Measurements from ENCODE around the gene AMBP. TPM values are rescaled to one million over a fixed set of nuclear protein-coding genes. Genes with fewer than 3 reads are reported as not detected.

AMBP gene
- total RNA-seq, 5 donors from 2014 or later (not counting 1 experiment from before 2014, with no cell fraction given), result 2.2 to 3.3 (median 3.0) TPM; not detected in 2

DNA sequence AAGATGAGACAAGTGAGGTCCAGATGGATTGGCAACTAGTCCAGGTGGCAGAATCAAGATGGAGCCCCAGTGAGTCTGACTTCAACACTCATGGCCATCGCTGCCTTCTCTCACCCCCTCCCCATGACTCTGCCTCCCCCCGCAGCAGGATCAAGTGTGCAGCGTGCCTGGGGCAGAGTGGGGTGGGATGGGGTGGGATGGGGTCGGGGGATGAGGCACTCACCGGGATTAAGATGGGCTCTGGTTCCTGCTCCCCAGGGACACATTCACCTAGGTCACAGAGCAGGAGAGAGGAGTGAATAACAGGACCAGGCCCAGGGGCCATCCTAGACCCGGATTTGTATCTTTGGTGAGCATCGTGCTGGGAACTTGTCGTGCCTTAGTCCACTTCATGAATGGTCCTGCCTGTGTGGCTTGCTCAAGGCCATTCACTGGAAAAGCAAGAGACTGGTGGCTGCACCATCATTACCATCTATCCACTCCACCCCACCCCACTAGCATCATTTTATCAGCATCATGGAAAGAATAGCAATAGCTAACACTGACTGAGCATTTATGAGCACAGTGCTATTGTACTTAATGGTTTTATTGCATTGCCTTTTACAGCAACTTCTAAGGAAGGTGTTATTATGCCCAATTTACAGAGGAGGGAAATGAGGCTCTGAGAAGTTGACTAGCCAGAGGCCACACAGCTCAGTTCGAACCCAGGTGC, 8.5 kb downstream of the AMBP start:
- H3K4me1 Mint-ChIP-seq, result no peaks in the 10 kb centered on the region
- H3K27ac Mint-ChIP-seq, result no peak overlapping the region
- 80% methylated on average over 4 of the region's 9 CpGs for WGBS (ENCODE audit: insufficient coverage)
- no peaks in the 10 kb centered on the region for H3K4me1 ChIP-seq (ENCODE audit: control insufficient read depth in 1 of 2, extremely low read depth in 1 of 2, insufficient read depth in 2 of 2, low read length in 2 of 2)
- no peak for DNase-seq
- peaks cover 6 to 12% of the 10 kb centered on the region in 2 donors for H3K27me3 Mint-ChIP-seq
- no peak for ATAC-seq (replicated peaks in 1 of 4)
- H3K9me3 ChIP-seq, result no peaks in the 10 kb centered on the region
- POLR2A ChIA-PET, result no interaction called here
- peaks cover 0 to 6% of the 10 kb centered on the region in 2 experiments for H3K27me3 ChIP-seq (replicated peaks in 1 of 2; ENCODE audit: control insufficient read depth in 2 of 2, extremely low read depth in 1 of 2, insufficient read depth in 2 of 2, low read length in 1 of 2)
- H3K27ac ChIP-seq (ENCODE audit: low read length), result no peak overlapping the region
- H3K9me3 Mint-ChIP-seq, result no peaks in the 10 kb centered on the region
- no peaks in the 10 kb centered on the region for H3K36me3 Mint-ChIP-seq
- no peak overlapping the region for H3K4me3 ChIP-seq (ENCODE audit: control insufficient read depth in 1 of 2, extremely low read depth in 1 of 2, low read length in 1 of 2)
- H3K36me3 ChIP-seq (ENCODE audit: control insufficient read depth in 2 of 2, extremely low read depth in 1 of 2, insufficient read depth in 1 of 2, low read length in 1 of 2), result no peaks in the 10 kb centered on the region
- CTCF ChIA-PET, result no interaction called here
- no peak overlapping the region for H3K4me3 Mint-ChIP-seq

DNA sequence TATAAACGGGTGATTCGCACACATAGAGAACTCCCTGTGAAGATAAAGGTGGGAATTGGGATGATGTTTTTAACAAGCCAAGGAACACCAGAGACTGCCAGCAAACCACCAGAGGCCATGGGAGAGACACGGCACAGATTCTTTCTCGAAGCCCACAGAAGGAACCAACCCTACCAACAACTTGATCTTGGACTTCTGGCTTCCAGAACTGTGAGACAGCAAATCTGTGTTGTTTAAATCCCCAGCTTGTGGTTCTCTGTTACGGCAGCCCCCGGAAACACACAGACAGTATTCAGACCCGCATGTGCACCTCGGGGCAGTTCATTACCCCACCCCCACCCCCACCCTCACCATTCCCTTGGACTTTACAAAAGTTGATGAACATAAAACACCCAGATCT, 12.8 kb downstream of the AMBP start:
- ChIA-PET POLR2A (no interaction called here), CTCF (no interaction called here)
- no peak overlapping the region for H3K27ac ChIP-seq (ENCODE audit: low read length)
- peaks cover 0 to 19% of the 10 kb centered on the region in 2 experiments for H3K27me3 ChIP-seq (replicated peaks in 1 of 2; ENCODE audit: control insufficient read depth in 2 of 2, extremely low read depth in 1 of 2, insufficient read depth in 2 of 2, low read length in 1 of 2)
- Mint-ChIP-seq H3K27ac (no peak overlapping the region), H3K4me1 (no peaks in the 10 kb centered on the region), H3K36me3 (no peaks in the 10 kb centered on the region), H3K9me3 (no peaks in the 10 kb centered on the region), H3K27me3 (peaks cover 20 to 27% of the 10 kb centered on the region in 2 donors), H3K4me3 (no peak overlapping the region)
- ATAC-seq (replicated peaks in 1 of 4) (no peak), DNase-seq (no peak)
- no peaks in the 10 kb centered on the region for H3K36me3 ChIP-seq (ENCODE audit: control insufficient read depth in 2 of 2, extremely low read depth in 1 of 2, insufficient read depth in 1 of 2, low read length in 1 of 2)
- no peaks in the 10 kb centered on the region for H3K4me1 ChIP-seq (ENCODE audit: control insufficient read depth in 1 of 2, extremely low read depth in 1 of 2, insufficient read depth in 2 of 2, low read length in 2 of 2)
- H3K4me3 ChIP-seq (ENCODE audit: control insufficient read depth in 1 of 2, extremely low read depth in 1 of 2, low read length in 1 of 2), result no peak overlapping the region
- 89% methylated on average over 3 of the region's 8 CpGs for WGBS (ENCODE audit: insufficient coverage)
- H3K9me3 ChIP-seq, result no peaks in the 10 kb centered on the region

DNA sequence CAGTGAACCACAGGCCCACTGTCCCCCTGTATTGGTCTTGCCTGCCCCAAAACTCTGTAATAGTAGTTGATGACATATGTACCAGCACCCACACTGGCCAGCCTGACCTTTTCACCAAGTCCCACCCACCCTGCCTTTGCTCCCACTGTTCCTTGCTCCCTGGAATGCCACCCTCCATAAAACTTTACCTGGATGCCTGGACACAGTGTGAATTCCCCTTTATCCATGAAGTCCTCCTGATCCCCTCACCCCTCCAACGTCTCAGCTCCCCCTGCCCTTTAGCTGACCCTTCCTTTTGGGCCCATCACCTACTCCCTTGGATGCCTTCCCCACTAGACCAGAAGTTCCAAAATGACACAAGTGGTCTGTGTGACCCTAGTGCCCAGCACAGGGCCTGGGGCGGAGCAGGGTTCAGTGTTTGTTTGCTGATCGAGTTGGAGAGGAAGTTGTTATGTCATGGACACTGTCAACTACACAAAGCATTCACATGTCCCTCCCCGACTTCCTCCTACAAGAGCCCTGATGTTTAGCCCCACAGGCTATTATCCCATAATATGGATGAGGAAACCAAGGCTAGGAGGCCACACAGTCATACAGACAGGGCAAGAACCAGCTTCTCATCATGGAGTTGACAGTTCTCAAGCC, 16.1 kb downstream of the AMBP start:
- no peaks in the 10 kb centered on the region for H3K36me3 Mint-ChIP-seq
- DNase-seq, result no peak
- POLR2A ChIA-PET, result no interaction called here
- CTCF ChIA-PET, result no interaction called here
- H3K9me3 Mint-ChIP-seq, result no peaks in the 10 kb centered on the region
- 20% methylated on average over 1 of the region's 4 CpGs for WGBS (ENCODE audit: insufficient coverage)
- H3K4me3 Mint-ChIP-seq, result no peak overlapping the region
- no peaks in the 10 kb centered on the region for H3K4me1 ChIP-seq (ENCODE audit: control insufficient read depth in 1 of 2, extremely low read depth in 1 of 2, insufficient read depth in 2 of 2, low read length in 2 of 2)
- peaks cover 16 to 23% of the 10 kb centered on the region in 2 donors for H3K27me3 Mint-ChIP-seq
- H3K36me3 ChIP-seq (ENCODE audit: control insufficient read depth in 2 of 2, extremely low read depth in 1 of 2, insufficient read depth in 1 of 2, low read length in 1 of 2), result no peaks in the 10 kb centered on the region
- H3K4me3 ChIP-seq (ENCODE audit: control insufficient read depth in 1 of 2, extremely low read depth in 1 of 2, low read length in 1 of 2), result no peak overlapping the region
- no peak overlapping the region for H3K27ac ChIP-seq (ENCODE audit: low read length)
- H3K27ac Mint-ChIP-seq, result no peak overlapping the region
- H3K27me3 ChIP-seq (replicated peaks in 1 of 2; ENCODE audit: control insufficient read depth in 2 of 2, extremely low read depth in 1 of 2, insufficient read depth in 2 of 2, low read length in 1 of 2), result peaks cover 0 to 18% of the 10 kb centered on the region in 2 experiments
- H3K4me1 Mint-ChIP-seq, result no peaks in the 10 kb centered on the region
- no peak for ATAC-seq (replicated peaks in 1 of 4)
- no peaks in the 10 kb centered on the region for H3K9me3 ChIP-seq

DNA sequence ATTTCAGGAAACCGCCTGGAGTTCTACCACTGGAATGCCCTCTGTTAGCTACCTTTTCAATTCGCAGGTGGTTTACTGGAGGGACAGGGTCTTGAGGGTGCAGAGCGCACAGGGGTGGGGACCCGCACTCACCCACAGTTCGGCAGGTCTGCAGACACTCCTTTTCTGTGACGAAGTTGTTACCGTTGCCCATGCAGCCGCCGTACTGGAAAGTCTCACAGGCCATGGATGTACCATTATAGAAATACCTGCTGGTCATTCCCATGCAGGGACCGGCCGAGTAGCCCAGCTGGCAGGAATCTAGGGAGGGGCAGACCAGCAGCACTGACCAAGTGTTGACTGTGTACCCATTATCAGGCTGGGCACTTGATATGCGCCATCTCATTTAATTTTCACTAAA, 16.8 kb downstream of the AMBP start:
- DNase-seq, result no peak

DNA sequence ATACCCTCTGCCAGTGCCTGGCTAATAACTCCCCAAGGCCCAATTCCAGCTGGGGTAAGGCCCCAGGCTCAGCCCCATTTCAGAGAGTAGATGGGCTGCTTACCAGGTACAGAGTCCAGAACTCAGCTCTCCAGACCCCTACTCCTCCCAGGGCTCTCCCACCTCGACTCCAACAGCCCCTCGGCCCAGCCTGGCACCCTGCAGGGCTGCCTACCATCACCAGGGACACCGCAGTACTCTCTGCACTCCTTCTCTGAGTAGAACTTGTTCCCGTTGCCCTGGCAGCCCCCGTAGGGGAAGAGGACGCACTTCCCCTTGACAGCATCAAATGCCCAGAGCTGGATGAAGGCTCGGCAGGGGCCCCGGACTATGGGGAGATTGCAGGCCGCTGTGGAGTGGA, 17.4 kb downstream of the AMBP start:
- Mint-ChIP-seq H3K4me1 (no peaks in the 10 kb centered on the region), H3K36me3 (no peaks in the 10 kb centered on the region), H3K27ac (no peak overlapping the region), H3K9me3 (no peaks in the 10 kb centered on the region), H3K4me3 (no peak overlapping the region), H3K27me3 (peaks cover 16 to 19% of the 10 kb centered on the region in 2 donors)
- ATAC-seq (replicated peaks in 1 of 4) (no peak), DNase-seq (no peak)
- H3K27me3 ChIP-seq (replicated peaks in 1 of 2; ENCODE audit: control insufficient read depth in 2 of 2, extremely low read depth in 1 of 2, insufficient read depth in 2 of 2, low read length in 1 of 2), result peaks cover 0 to 19% of the 10 kb centered on the region in 2 experiments
- H3K9me3 ChIP-seq, result no peaks in the 10 kb centered on the region
- POLR2A ChIA-PET, result no interaction called here
- H3K4me3 ChIP-seq (ENCODE audit: control insufficient read depth in 1 of 2, extremely low read depth in 1 of 2, low read length in 1 of 2), result no peak overlapping the region
- no peaks in the 10 kb centered on the region for H3K4me1 ChIP-seq (ENCODE audit: control insufficient read depth in 1 of 2, extremely low read depth in 1 of 2, insufficient read depth in 2 of 2, low read length in 2 of 2)
- CTCF ChIA-PET, result no interaction called here
- H3K36me3 ChIP-seq (ENCODE audit: control insufficient read depth in 2 of 2, extremely low read depth in 1 of 2, insufficient read depth in 1 of 2, low read length in 1 of 2), result no peaks in the 10 kb centered on the region
- no peak overlapping the region for H3K27ac ChIP-seq (ENCODE audit: low read length)
- 62% methylated on average over 5 of the region's 9 CpGs for WGBS (ENCODE audit: insufficient coverage)

More for the DNA sequence above, 16.8 kb downstream of the AMBP start:
- WGBS (ENCODE audit: insufficient coverage), result 80% methylated on average over 8 of the region's 12 CpGs
- H3K4me3 ChIP-seq (ENCODE audit: control insufficient read depth in 1 of 2, extremely low read depth in 1 of 2, low read length in 1 of 2), result no peak overlapping the region
- Mint-ChIP-seq H3K36me3 (no peaks in the 10 kb centered on the region), H3K4me1 (no peaks in the 10 kb centered on the region), H3K9me3 (no peaks in the 10 kb centered on the region), H3K27me3 (peaks cover 16 to 19% of the 10 kb centered on the region in 2 donors), H3K27ac (no peak overlapping the region), H3K4me3 (no peak overlapping the region)
- ChIA-PET CTCF (no interaction called here), POLR2A (no interaction called here)
- no peaks in the 10 kb centered on the region for H3K36me3 ChIP-seq (ENCODE audit: control insufficient read depth in 2 of 2, extremely low read depth in 1 of 2, insufficient read depth in 1 of 2, low read length in 1 of 2)
- ATAC-seq (replicated peaks in 1 of 4), result no peak
- H3K4me1 ChIP-seq (ENCODE audit: control insufficient read depth in 1 of 2, extremely low read depth in 1 of 2, insufficient read depth in 2 of 2, low read length in 2 of 2), result no peaks in the 10 kb centered on the region
- peaks cover 0 to 19% of the 10 kb centered on the region in 2 experiments for H3K27me3 ChIP-seq (replicated peaks in 1 of 2; ENCODE audit: control insufficient read depth in 2 of 2, extremely low read depth in 1 of 2, insufficient read depth in 2 of 2, low read length in 1 of 2)
- H3K9me3 ChIP-seq, result no peaks in the 10 kb centered on the region
- no peak overlapping the region for H3K27ac ChIP-seq (ENCODE audit: low read length)

DNA sequence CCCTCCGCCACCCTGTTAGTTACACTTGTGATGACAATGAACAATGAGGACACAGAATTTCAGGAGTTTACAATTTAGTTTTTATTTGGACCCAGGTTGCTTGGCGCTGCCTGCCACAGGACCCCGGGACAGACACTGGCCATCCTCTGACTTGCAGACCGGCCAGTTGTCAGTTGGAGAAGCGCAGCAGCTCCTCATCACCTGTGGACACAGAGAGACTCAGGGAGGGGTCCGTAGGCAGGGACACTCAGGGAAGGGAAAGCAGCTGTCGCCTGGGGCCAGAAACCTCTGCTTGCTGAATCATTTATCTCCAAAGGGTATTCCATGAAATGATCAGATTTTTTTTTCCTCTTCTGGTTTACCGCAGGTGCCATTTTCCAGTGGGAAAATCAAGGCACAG, 18.0 kb downstream of the AMBP start:
- POLR2A ChIA-PET, result no interaction called here
- H3K27me3 Mint-ChIP-seq, result peaks cover 16 to 19% of the 10 kb centered on the region in 2 donors

More for the DNA sequence above, 18.0 kb downstream of the AMBP start:
- Histone ChIP-seq H3K4me1 (ENCODE audit: control insufficient read depth in 1 of 2, extremely low read depth in 1 of 2, insufficient read depth in 2 of 2, low read length in 2 of 2) (no peaks in the 10 kb centered on the region), H3K27me3 (replicated peaks in 1 of 2; ENCODE audit: control insufficient read depth in 2 of 2, extremely low read depth in 1 of 2, insufficient read depth in 2 of 2, low read length in 1 of 2) (peaks cover 0 to 19% of the 10 kb centered on the region in 2 experiments), H3K4me3 (ENCODE audit: control insufficient read depth in 1 of 2, extremely low read depth in 1 of 2, low read length in 1 of 2) (no peak overlapping the region), H3K36me3 (ENCODE audit: control insufficient read depth in 2 of 2, extremely low read depth in 1 of 2, insufficient read depth in 1 of 2, low read length in 1 of 2) (no peaks in the 10 kb centered on the region), H3K9me3 (no peaks in the 10 kb centered on the region), H3K27ac (ENCODE audit: low read length) (no peak overlapping the region)
- H3K9me3 Mint-ChIP-seq, result no peaks in the 10 kb centered on the region
- no peaks in the 10 kb centered on the region for H3K36me3 Mint-ChIP-seq
- H3K4me3 Mint-ChIP-seq, result no peak overlapping the region
- ATAC-seq (replicated peaks in 1 of 4) (no peak), DNase-seq (no peak)
- 86% methylated on average over 7 of the region's 8 CpGs for WGBS (ENCODE audit: insufficient coverage)
- H3K4me1 Mint-ChIP-seq, result no peaks in the 10 kb centered on the region
- no peak overlapping the region for H3K27ac Mint-ChIP-seq
- CTCF ChIA-PET, result no interaction called here

Data from T-cell (primary cell).